ENCODE measurements around the gene INAFM1. TPM values are rescaled to one million over a fixed set of nuclear protein-coding genes. Genes with fewer than 3 reads are reported as not detected.

INAFM1 gene
- total and polyA plus RNA-seq, 2 experiments from 2014 or later: 1.9 to 11.9 TPM

GRCh38 chr19:47239610-47240296 is 34.9 kb upstream of the INAFM1 start:
- Histone ChIP-seq H3K27me3 (peaks cover 7% of the 10 kb centered on the region), H3K27ac (no peak overlapping the region), H3K4me1 (ENCODE audit: insufficient read depth) (peaks cover 10% of the 10 kb centered on the region), H3K9me3 (ENCODE audit: low read depth) (no peaks in the 10 kb centered on the region), H3K9me2 (replicated peaks; ENCODE audit: insufficient read depth) (no peaks in the 10 kb centered on the region), H3K36me3 (replicated peaks; ENCODE audit: insufficient read depth, low read depth) (no peaks in the 10 kb centered on the region), H3K79me2 (no peaks in the 10 kb centered on the region), H2AFZ (no peak overlapping the region), H3K4me2 (peak overlapping the region; percentile 84), H4K20me1 (ENCODE audit: insufficient read depth, poor library complexity, severe bottlenecking) (no peaks in the 10 kb centered on the region), H3K4me3 (no peak overlapping the region)
- TF ChIP-seq EZH2 (IDR thresholded peaks at IDR 0.05; ENCODE audit: borderline replicate concordance) (no peak), EZH2phosphoT487 (IDR thresholded peaks at IDR 0.05; ENCODE audit: low read depth, severe bottlenecking, unreplicated experiment) (no peak), CTCF (IDR thresholded peaks at IDR 0.05; ENCODE audit: poor library complexity) (no peak)
- DNase-seq (ENCODE audit: low spot score): peak; percentile 69
- WGBS (ENCODE audit: low lambda C conversion rate, missing lambda C conversion rate): 13% methylated on average over 23 of the region's 62 CpGs

- Histone ChIP-seq H3K27ac (no peak overlapping the region), H3K27me3 (peaks cover 7% of the 10 kb centered on the region), H3K79me2 (no peaks in the 10 kb centered on the region), H3K4me3 (no peak overlapping the region), H3K36me3 (replicated peaks; ENCODE audit: insufficient read depth, low read depth) (no peaks in the 10 kb centered on the region), H3K4me2 (peak overlapping the region; percentile 67), H3K9me2 (replicated peaks; ENCODE audit: insufficient read depth) (no peaks in the 10 kb centered on the region), H2AFZ (no peak overlapping the region), H3K9me3 (ENCODE audit: low read depth) (no peaks in the 10 kb centered on the region), H3K4me1 (ENCODE audit: insufficient read depth) (peaks cover 10% of the 10 kb centered on the region), H4K20me1 (ENCODE audit: insufficient read depth, poor library complexity, severe bottlenecking) (no peaks in the 10 kb centered on the region)
- no peak for TF ChIP-seq EZH2phosphoT487 (IDR thresholded peaks at IDR 0.05; ENCODE audit: low read depth, severe bottlenecking, unreplicated experiment)
- no peak for TF ChIP-seq CTCF (IDR thresholded peaks at IDR 0.05; ENCODE audit: poor library complexity)
- TF ChIP-seq EZH2 (IDR thresholded peaks at IDR 0.05; ENCODE audit: borderline replicate concordance): no peak
- 81% methylated on average over 6 of the region's 6 CpGs for WGBS (ENCODE audit: low lambda C conversion rate, missing lambda C conversion rate)
- no peak for DNase-seq (ENCODE audit: low spot score)
Observed at GRCh38 chr19:47240556-47240955, 34.1 kb upstream of the INAFM1 start.

- Histone ChIP-seq H3K4me2 (peak overlapping the region; percentile 67), H4K20me1 (ENCODE audit: insufficient read depth, poor library complexity, severe bottlenecking) (no peaks in the 10 kb centered on the region), H3K27ac (no peak overlapping the region), H3K9me3 (ENCODE audit: low read depth) (no peaks in the 10 kb centered on the region), H3K27me3 (peaks cover 7% of the 10 kb centered on the region), H2AFZ (no peak overlapping the region), H3K4me3 (no peak overlapping the region), H3K9me2 (replicated peaks; ENCODE audit: insufficient read depth) (no peaks in the 10 kb centered on the region), H3K36me3 (replicated peaks; ENCODE audit: insufficient read depth, low read depth) (no peaks in the 10 kb centered on the region), H3K4me1 (ENCODE audit: insufficient read depth) (peaks cover 10% of the 10 kb centered on the region), H3K79me2 (no peaks in the 10 kb centered on the region)
- peak; percentile 97 for DNase-seq (ENCODE audit: low spot score)
- 17% methylated on average over 20 of the region's 27 CpGs for WGBS (ENCODE audit: low lambda C conversion rate, missing lambda C conversion rate)
- TF ChIP-seq CTCF (IDR thresholded peaks at IDR 0.05; ENCODE audit: poor library complexity): no peak
- TF ChIP-seq EZH2 (IDR thresholded peaks at IDR 0.05; ENCODE audit: borderline replicate concordance): no peak
- no peak for TF ChIP-seq EZH2phosphoT487 (IDR thresholded peaks at IDR 0.05; ENCODE audit: low read depth, severe bottlenecking, unreplicated experiment)
Observed at GRCh38 chr19:47240996-47241918, 33.4 kb upstream of the INAFM1 start.
